ENCODE results near the gene AURKB. TPM values are rescaled to one million over a fixed set of nuclear protein-coding genes. Genes with fewer than 3 reads are reported as not detected.
A peak's percentile ranks its signal among the peaks of the same experiment; 100 is the strongest.
"Not testable (repeated sequence)": the region's sequence is repeated elsewhere in the genome, so short reads cannot be mapped to it uniquely, and the experiment has no call there.

Gene AURKB
- total RNA-seq, 1 donor from 2014 or later = 17.3 TPM

- Mint-ChIP-seq H3K4me3 (ENCODE audit: unreplicated experiment) (peak overlapping the region; percentile 94), H3K27ac (ENCODE audit: unreplicated experiment) (peak overlapping the region; percentile 100), H3K36me3 (ENCODE audit: unreplicated experiment) (peaks cover 20% of the 10 kb centered on the region), H3K4me1 (ENCODE audit: low read depth, unreplicated experiment) (peaks cover 12% of the 10 kb centered on the region), H3K9me3 (ENCODE audit: unreplicated experiment) (peaks cover 56% of the 10 kb centered on the region), H3K27me3 (ENCODE audit: unreplicated experiment) (peaks cover 47% of the 10 kb centered on the region)
- TF ChIP-seq, protein P1, sequence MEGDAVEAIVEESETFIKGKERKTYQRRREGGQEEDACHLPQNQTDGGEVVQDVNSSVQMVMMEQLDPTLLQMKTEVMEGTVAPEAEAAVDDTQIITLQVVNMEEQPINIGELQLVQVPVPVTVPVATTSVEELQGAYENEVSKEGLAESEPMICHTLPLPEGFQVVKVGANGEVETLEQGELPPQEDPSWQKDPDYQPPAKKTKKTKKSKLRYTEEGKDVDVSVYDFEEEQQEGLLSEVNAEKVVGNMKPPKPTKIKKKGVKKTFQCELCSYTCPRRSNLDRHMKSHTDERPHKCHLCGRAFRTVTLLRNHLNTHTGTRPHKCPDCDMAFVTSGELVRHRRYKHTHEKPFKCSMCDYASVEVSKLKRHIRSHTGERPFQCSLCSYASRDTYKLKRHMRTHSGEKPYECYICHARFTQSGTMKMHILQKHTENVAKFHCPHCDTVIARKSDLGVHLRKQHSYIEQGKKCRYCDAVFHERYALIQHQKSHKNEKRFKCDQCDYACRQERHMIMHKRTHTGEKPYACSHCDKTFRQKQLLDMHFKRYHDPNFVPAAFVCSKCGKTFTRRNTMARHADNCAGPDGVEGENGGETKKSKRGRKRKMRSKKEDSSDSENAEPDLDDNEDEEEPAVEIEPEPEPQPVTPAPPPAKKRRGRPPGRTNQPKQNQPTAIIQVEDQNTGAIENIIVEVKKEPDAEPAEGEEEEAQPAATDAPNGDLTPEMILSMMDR (IDR thresholded peaks at IDR 0.05; ENCODE audit: partially characterized antibody, unreplicated experiment) = no peak
- no peak for DNase-seq
Observed at GRCh38 chr17:8222380-8222629, 11.9 kb upstream of the AURKB start.

DNA sequence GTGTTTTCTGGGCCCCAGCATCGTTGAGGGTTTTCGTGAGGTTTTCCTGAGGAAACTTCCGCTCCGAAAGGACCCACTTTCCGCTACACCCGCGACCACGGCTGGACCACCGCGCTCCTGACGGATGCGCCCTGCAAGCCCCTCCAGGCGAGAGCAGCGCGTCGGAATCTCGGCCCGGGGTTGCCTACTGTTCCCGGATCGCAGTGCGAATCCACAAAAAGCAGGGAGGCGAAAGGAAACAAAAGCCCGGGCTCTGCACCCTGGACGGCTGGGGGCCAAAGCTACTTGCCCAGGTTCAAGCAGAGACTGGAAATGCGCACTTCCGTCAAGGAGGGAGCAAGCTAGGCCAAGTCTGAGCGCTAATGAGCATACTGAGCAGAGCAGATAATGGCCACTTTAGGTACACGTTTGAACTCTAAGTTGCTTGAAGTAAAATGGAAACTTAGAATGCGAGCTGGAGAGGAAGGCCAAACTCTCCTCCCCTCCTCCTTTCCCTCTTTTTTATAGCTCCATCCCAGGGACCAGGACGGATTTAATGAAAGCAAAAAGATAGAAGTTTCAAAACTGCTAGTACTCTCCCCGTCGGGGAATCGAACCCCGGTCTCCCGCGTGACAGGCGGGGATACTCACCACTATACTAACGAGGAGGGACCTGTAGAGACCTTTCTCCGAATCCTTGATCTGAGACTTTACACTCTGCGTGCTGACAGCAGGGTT, 11.4 kb upstream of the AURKB start:
- DNase-seq = peak; percentile 87
- Mint-ChIP-seq H3K4me3 (ENCODE audit: unreplicated experiment) (peak overlapping the region; percentile 94), H3K9me3 (ENCODE audit: unreplicated experiment) (peaks cover 51% of the 10 kb centered on the region), H3K27me3 (ENCODE audit: unreplicated experiment) (peaks cover 43% of the 10 kb centered on the region), H3K36me3 (ENCODE audit: unreplicated experiment) (peaks cover 15% of the 10 kb centered on the region), H3K27ac (ENCODE audit: unreplicated experiment) (peak overlapping the region; percentile 100), H3K4me1 (ENCODE audit: low read depth, unreplicated experiment) (peaks cover 12% of the 10 kb centered on the region)
- TF ChIP-seq, protein P1 (IDR thresholded peaks at IDR 0.05; ENCODE audit: partially characterized antibody, unreplicated experiment) = no peak

- H3K36me3 Mint-ChIP-seq (ENCODE audit: unreplicated experiment) = peaks cover 9% of the 10 kb centered on the region
- peaks cover 6% of the 10 kb centered on the region for H3K4me1 Mint-ChIP-seq (ENCODE audit: low read depth, unreplicated experiment)
- TF ChIP-seq, protein P1 (IDR thresholded peaks at IDR 0.05; ENCODE audit: partially characterized antibody, unreplicated experiment) = no peak
- H3K4me3 Mint-ChIP-seq (ENCODE audit: unreplicated experiment) = peak overlapping the region; percentile 94
- peaks cover 44% of the 10 kb centered on the region for H3K9me3 Mint-ChIP-seq (ENCODE audit: unreplicated experiment)
- H3K27me3 Mint-ChIP-seq (ENCODE audit: unreplicated experiment) = peaks cover 35% of the 10 kb centered on the region
- peak; percentile 88 for DNase-seq
- H3K27ac Mint-ChIP-seq (ENCODE audit: unreplicated experiment) = peak overlapping the region; percentile 100
Observed at GRCh38 chr17:8220783-8221662, 10.6 kb upstream of the AURKB start.

GRCh38 chr17:8214000-8214399, 3.6 kb upstream of the AURKB start:
- H3K9me3 Mint-ChIP-seq (ENCODE audit: unreplicated experiment); H3K27me3 Mint-ChIP-seq (ENCODE audit: unreplicated experiment); H3K27ac Mint-ChIP-seq (ENCODE audit: unreplicated experiment); H3K4me1 Mint-ChIP-seq (ENCODE audit: low read depth, unreplicated experiment); H3K4me3 Mint-ChIP-seq (ENCODE audit: unreplicated experiment); DNase-seq; H3K36me3 Mint-ChIP-seq (ENCODE audit: unreplicated experiment): not testable (repeated sequence)

GRCh38 chr17:8212312-8213180, 2.2 kb upstream of the AURKB start:
- peaks cover 4% of the 10 kb centered on the region for H3K4me1 Mint-ChIP-seq (ENCODE audit: low read depth, unreplicated experiment)
- TF ChIP-seq, protein P1 (IDR thresholded peaks at IDR 0.05; ENCODE audit: partially characterized antibody, unreplicated experiment) = no peak
- no peak overlapping the region for H3K27ac Mint-ChIP-seq (ENCODE audit: unreplicated experiment)
- DNase-seq = no peak
- no peaks in the 10 kb centered on the region for H3K27me3 Mint-ChIP-seq (ENCODE audit: unreplicated experiment)
- no peak overlapping the region for H3K4me3 Mint-ChIP-seq (ENCODE audit: unreplicated experiment)
- H3K36me3 Mint-ChIP-seq (ENCODE audit: unreplicated experiment) = no peaks in the 10 kb centered on the region
- peaks cover 2% of the 10 kb centered on the region for H3K9me3 Mint-ChIP-seq (ENCODE audit: unreplicated experiment)
